ENCODE results near the gene TTC31. TPM values are rescaled to one million over a fixed set of nuclear protein-coding genes. Genes with fewer than 3 reads are reported as not detected.
"Not testable (repeated sequence)": the region's sequence is repeated elsewhere in the genome, so short reads cannot be mapped to it uniquely, and the experiment has no call there.

Gene TTC31
- total RNA-seq, result 16.0 and 18.8 TPM in 2 replicates

DNA sequence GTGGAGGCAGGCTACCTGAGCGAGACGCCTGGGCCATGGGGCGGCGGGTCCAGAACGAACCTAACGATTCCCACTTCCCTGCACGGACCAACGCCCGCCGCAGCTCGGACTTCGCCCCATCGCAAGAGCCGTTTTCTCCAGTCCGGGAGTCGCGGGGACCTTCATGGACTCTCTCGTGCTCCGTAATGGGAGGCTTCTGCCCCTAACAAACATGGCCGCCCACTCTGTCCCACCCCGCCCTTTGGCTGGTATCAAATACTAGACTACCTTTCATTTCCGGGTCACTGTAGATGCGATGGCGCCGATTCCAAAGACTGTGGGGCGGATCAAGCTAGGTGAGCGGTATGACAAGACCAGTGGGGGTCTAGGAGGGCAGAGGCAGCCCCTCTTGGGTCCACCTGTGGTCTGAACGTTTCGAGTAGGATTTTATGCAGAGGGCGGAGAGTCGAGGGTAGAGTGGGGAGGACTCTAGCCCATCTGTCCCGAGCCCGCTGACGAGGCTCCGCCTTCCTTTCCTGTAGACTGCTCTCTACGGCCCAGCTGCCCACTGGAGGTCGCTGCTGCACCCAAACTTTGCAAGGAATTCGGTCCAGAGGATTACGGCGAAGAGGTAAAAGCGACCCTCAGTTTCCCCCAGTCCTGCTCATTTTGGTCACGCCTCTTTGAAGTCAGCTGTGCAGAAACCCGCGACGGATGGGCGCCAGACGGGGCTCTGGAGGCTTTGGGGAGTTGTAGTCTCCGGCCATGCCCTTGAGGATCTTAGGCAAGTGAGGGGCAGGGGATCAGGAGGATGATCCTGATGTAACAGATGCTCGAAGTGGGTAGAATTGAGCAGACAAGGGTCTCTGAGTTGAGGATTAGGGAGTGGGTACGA, at the start of gene TTC31, which contains the start of gene CCDC142:
Gene TTC31, plus strand, starts transcription at position 281 of the 874 bp plus-strand sequence. Its CDS starts 15 bp downstream, at position 296.
Gene CCDC142, minus strand, starts transcription at position 198 of the 874 bp plus-strand sequence. Its CDS starts 161 bp downstream, at position 37.
- DNase-seq (ENCODE audit: low read depth), result peak; percentile 90

DNA sequence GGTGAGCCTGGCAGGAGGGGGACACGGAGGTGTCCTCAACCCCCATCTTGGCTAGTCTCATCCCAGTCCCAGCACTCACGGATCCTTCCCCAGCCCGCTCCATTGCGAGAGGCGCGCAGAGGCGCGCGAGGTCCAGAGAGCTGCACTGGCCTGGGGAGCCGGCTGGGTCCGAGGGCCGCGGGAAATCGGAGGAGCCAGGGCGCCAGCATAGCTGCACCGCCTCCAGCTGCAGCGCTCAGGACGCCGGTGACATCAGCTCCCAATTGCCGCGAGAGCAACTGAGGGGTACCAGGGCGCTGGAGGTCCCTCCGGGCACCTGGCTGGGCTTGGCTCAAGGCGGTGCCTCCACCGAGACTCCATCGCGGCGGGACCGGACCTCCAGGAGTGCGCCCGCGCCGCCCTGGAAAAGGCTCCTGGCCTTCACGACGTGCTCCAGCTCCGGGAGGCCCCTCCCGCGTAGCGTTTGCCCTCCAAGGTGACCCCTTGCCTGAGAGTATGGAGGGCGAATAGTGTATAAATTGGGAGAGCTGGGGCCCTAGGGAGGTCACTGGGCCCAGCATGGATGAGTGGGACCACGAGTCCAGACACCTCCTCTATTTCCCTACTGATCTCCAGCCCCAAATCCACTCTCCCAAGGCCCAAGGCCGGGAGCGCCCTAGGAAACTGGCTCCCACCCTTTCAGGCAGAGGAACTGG, 46.6 kb upstream of the TTC31 start:
- DNase-seq (ENCODE audit: low read depth), result no peak

DNA sequence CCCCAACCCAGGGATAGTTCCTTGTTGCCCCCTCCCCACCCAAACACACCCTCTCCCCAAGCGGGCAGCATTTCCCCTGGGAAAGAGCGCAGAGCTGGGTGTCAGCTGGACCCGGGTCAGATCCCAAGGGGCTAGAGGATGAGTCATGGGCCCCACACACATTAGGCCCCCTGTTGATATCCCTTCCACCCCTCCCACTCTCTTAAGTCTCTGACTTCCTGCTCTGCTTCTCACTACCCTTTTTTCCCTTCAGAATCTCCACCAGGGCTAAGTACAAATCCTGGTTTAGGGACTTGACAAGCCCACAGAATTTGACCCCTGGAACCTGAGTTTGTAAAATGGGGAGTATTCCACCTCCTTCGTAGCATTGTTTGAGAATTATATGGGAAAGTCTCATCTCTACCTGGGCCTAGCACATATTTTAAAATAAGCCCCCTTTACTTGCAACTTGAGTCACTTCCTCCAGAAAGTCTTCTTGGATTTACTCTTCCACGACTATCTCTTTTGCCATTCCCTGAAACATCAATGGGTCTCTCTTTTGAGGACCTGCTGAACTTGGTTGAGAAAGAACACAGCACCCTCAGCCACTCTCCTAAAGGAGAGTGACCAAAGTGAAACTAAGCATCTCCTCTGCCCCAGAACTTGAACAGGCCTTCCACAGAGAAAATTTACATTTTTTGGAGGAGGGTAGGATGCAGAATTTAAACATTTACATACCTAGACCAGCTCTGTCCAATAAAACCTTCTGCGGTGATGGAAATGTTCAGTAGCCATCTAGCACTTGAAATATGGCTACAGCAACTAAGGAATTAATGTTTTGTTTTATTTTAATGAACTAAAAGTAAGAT, 45.8 kb upstream of the TTC31 start:
- no peak for DNase-seq (ENCODE audit: low read depth)

DNA sequence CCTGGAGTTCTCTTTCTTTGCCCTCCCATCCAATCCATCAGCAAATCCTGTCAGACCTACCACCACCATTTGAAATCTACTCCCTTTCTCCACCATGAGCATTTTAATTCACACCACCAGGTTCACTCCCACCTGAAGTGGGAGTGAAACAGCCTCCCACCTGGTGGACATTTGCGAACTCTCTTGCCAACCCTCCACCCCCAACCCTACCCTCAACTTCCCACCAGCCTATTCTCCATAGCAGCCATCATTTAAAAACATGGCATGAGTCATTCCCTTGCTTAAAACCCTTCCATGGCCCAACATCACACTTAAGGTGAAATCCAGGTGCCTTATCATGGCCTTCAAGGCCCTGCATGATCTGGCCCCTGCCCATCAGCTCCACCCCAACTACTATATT, 44.6 kb upstream of the TTC31 start:
- DNase-seq (ENCODE audit: low read depth), result no peak

DNA sequence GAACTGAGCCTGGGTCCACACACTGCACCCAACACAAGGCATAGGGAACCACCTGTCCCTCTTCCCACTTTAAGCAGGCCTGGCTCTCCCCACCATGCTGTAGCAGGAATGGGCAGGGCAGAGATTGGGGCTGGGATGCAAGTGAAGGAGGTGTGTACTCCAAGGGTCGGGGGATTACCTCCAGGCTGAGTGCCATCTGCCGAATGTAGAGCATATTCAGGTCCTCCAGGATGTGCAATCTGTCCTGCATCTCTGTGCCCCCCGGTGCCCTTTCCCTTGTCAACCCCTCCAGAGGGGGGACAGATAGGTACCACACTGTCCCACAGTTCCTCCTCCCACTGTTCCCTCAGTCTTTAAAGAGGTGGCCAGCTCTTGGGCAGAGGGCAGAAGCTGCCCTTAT, 43.5 kb upstream of the TTC31 start:
- no peak for DNase-seq (ENCODE audit: low read depth)

DNA sequence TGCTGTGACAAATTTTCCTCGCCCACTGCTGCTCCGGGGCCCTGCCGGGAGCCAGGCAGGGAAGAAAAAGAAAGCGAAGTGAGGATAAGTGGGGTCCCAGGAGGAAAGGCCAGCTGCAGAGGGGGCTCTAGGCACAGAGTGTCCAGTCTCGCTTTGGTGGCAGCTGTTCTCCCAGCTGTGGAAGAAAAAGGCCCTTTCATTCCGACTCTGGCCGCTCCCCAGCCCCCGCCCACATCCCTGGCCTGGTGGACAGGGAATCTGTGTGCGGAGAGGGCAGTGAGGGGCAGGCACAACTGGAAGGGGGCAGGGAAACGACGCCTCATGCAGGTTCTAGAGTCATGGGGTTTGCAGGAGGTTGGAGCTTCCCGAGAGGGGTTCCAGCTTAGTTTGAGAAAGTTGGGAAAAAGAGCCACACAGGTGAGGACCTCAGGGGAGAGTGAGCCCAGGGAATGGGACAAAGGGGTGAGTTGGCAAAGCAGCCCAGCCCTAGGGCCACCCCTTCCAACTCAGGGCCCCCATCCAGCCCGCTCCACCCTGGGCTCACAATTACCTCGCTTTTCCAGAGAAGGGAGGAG, 43.0 kb upstream of the TTC31 start:
- no peak for DNase-seq (ENCODE audit: low read depth)

DNA sequence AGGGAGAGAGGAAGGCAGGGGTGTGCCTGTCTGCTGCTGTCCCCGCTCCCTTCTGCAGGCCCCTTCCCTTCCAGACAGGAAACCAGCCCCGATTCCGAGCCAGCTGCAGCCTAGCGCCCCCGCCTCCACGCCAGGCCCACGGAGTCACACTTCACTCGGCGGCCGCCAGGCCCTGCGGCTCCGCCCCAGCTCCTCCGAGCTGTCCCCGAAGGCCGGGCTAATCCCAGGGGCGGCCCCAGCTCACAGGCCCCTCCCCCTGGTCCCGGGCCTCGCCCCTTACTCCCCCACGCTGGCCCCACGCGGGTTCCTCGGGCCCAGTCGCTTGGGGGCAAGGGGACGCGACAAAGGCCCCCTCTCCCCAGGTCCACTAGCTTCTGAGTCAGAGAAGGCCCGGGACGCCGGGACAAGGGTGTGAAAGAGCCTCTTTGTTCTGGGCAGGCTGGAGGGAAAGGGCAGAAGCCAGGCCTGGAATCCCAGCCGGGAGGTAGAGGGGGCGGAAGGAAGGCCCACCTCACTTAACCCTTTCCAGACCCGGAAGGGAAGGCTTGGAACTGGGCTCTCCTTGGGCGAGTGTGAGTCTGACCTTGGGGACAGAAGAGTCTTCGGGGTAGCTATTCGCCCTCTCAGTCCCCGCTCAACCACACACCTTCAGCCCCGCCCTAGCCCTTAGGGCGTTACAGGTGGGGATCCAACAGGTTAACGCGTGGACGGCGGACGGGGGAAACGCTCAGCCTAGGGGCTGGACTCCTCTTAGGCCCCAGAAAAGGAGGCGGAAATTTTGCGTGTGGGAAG, 42.3 kb upstream of the TTC31 start:
- peak; percentile 64 for DNase-seq (ENCODE audit: low read depth)

DNA sequence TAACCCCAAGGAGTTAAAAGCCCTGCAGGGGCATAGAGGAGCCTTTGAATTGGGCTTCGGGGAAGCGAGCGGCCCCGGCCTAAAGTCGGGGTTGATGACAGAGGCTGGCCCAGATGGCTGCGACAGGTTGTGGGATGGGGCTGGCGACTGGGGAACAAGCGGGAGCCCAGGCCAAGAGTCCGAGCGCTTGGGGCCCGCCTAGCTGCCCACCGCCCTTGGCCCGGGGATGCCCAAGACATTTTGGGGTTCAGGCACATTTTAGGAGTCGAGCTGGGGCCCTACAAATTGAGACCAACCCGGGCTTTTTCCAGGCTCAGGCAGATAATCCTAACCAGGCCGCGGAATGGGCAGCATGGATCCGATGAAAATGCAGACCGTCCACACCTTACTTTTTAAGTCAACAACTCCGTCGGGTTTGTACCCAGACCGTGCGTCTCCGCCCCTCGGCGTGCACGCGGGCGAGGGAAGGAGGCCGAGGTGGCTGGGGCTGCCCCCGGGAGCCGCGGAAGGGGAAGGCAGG, 41.7 kb upstream of the TTC31 start:
- no peak for DNase-seq (ENCODE audit: low read depth)

DNA sequence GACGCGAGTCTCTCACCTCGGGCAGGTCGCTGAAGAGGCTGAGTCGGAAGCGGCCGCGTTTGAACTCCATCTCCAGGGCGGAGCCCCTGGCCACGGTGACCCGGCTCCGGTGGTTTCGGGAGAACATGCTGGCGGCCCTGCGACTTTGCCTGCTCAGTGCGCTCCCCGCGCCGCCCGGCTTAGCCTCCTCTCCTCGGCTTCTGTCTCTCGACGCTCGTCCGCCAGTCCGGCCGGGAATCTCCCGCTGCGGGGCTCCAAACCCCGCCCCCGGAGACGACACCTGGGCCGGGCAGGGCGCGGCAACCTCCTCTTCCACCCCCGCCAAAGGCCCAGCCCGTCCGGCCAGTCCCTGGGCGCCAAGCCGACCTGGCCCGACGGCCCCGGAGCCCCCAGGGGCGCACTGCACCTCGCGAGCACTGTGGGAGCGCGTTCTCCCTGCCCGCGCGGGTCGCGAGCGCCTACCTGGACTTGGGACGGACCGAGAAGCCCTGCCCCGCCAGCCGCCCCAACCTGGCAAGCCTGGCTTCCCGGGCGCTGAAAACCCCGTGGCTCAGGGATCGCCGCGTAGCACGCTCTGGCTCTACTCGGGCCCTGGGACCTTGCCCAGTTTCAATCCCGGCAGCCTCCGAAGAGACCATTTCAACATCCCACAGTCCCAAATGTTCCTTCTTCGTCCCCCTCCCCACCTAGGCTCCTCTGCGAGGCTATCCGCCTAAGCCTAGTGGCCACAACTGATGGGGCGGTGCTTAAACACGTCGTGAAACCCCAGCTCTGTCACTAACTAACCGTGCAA, 41.0 kb upstream of the TTC31 start, which contains the start of gene RTKN:
Gene RTKN, minus strand, starts transcription at position 248 of the 793 bp plus-strand sequence. Its CDS starts 121 bp downstream, at position 127.
- peak; percentile 90 for DNase-seq (ENCODE audit: low read depth)

DNA sequence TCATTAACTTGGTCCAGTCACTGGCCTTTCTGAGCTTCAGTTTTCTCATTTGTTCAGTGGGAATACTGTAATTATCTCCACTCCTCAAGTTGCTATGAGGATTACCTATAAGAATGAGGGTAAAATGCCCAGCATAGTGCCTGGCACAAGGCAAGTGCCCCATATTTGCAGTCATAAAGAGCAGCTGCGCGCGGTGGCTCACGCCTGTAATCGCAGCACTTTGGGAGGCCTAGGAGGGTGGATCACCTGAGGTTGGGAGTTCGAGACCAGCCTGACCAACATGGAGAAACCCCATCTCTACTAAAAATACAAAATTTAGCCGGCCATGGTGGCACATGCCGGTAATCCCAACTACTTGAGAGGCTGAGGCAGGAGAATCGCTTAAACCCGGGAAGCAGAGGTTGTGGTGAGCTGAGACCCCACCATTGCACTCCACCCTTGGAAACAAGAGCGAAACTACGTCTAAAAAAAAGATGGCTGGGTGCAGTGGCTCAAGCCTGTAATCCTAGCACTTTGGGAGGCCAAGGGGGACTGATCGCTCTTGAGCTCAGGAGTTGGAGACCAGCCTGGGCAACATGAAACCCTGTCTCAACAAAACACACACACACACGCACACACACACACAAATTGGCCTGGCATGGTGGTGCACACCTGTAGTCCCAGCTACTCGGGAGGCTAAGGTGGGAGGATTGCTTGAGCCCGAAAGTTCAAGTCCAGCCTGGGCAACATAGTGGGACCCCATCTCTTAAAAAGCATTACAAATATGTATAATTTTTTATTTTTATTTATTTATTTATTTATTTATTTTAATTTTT, 40.2 kb upstream of the TTC31 start:
- not testable (repeated sequence) for DNase-seq (ENCODE audit: low read depth)

DNA sequence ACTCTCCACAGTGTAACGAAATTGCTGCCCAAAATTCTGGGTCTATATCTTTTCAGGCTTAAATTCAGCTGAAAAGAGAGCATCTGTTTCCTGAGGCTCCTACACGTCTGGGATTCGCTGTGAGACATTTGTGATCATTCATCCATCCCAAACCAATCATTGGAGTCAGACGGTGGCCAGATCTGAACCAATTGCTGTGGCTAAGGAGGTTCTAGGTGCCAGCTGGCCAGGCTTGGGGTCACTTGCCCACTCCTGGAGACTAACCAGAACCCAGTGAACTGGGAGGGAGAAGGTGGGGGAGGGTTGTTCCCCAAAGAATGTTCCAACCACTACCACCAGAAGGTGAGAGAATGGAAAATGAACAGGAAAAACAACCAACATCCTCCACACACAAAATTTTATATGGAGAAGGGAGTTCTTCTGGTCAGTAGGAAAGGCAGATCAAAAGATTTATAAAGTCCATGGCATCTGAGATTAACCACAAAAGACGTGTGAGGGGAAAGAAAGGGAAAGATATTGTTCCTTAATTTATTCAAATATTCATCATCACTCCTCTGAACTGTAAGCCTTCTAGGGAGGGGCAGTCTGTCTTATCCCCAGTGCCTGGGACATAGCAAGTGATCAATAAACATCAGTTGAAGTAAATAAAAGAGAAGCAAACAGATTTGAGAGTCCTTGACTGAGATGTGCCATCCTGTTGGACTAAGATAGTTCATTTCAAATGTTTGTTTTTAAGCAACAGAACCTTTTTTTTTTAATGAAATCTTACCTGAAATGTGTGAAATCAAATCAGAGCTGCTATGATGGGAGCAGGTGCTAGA, 38.2 kb upstream of the TTC31 start:
- no peak for DNase-seq (ENCODE audit: low read depth)

DNA sequence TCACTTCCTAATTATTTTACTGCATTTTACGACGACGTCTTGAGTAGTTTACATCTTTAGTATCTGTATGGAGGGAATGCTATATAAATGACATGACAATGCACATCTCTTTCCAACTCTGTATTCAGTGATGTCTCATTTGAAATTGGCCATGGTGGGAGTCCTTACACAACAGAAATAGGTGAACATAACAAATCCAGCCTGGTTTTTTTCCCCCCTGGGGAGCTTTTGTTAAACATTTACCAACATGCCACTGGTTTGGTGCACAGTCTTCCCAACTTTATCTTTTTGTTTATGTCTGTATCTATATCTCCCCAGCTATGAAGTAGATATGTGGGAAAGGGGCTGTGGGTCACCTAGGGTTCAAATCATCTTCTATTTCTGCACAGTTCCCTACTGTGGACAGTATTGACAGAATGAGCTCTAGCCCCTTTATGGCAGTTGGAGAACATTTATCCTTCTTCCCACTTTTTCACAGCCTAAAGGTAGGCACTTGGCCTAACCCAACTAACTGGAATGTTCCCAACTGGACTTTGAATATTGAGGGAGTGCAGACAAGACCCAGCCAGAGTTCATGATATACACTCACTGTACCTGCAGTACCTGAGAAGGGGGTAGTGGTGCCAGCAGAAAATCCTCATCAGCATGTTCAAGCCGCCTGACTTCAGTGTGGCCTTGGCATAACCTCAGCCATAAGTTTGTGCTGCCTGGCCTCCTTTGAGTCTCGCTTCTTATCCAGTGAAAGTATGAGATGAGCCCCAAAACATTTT, 35.5 kb upstream of the TTC31 start:
- peak; percentile 54 for DNase-seq (ENCODE audit: low read depth)

DNA sequence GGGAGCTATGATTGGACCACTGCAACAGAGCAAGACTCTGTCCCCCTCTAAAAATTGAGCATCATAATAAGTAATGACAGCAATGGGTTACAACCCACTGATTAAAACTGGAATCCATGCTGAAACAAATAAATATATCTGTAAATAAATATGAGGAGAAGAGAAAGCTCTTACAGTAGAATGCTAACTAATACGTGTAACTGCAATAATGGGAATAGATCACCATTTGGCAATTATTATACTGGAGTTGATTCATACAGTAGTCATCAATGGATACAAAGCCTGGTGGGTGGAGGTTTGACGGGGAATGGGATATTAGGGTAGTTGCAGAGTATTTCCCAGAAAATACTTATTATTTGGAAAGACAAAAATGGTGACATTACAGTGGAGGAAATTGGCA, 34.1 kb upstream of the TTC31 start:
- DNase-seq (ENCODE audit: low read depth), result no peak

DNA sequence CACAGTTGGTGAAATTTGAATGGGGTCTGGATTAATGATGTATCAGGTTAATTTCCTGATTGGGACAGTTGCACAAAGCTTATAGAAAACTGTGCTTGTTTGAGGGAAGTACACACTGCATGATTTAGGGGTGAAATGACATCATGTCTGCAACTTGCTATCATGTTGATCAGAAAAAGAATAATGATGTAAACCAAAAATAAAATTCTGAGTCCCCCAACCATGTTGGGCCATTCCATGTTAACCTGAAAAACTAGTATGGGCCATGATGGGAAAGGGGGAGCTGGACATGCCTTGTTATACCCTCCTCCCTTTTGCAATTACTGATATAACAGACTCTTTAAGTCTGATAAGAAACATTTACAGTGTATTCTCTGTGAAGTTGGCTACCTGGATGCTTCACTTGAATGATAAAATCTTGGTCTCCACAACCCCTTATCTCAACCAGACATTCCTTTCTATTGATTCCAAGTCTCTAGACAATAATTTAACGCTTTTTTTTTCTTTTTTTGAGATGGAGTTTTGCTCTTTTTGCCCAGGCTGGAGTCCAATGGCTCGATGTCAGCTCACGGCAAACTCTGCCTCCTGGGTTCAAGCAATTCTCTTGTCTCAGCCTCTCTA, 32.2 kb upstream of the TTC31 start:
- no peak for DNase-seq (ENCODE audit: low read depth)

DNA sequence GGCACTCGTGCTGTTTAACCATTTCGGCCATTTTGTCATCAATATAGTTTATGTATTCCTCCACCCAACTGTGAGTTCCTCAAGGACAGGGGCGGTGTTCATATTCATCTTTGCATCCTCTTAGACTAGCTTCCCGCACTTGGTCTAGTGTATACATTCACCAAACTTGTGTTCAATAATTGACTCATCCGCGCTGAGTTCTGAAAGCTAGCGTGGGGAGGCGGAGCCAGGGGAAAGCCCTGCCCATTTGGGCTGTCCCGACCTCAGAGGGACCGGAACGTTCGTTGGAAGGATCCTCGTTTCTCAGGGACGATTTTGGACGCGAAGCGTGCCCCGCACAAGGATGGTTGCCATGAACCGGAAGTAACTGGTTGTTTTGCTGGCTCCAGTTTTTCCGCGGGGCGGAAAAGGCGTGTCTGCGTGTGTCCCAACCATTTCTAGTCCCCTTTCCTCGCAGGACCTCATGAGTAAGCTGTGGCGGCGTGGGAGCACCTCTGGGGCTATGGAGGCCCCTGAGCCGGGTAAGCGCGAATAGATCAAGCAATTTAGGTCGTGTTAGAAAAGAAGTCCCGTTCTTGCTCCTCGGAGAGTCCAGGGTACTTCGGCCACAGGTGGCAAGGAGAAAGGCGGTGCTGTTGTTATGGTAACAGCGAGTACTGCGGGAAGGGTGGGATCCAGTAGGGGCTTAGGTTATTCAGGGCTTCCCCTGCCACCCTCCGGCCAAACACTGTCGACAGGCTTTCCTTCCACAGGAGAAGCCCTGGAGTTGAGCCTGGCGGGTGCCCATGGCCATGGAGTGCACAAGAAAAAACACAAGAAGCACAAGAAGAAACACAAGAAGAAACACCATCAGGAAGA, 28.0 kb upstream of the TTC31 start, which contains the start of gene INO80B:
Gene INO80B, plus strand, starts transcription at position 434 of the 858 bp plus-strand sequence. Its CDS starts 30 bp downstream, at position 464.
- DNase-seq (ENCODE audit: low read depth), result peak; percentile 95
